Mammary epithelial cell (primary cell): ENCODE measurements around the gene NOTCH2.

Experiments
- EZH2 ChIP-seq: IDR thresholded peaks from 2 replicates; pipeline ENCODE4 v1.6.1; 2012; ENCODE audit warnings: low read length, inconsistent platforms, borderline replicate concordance
- TF ChIP-seq, protein P1 (sequence below), 2 donors: IDR thresholded peaks in 1 of 2; conservative IDR thresholded peaks in 1 of 2; 2 replicates each; pipeline ENCODE4 v1.5.1; 2011 to 2012; ENCODE audit warnings: inconsistent platforms in 2 of 2, low read length in 2 of 2, mild to moderate bottlenecking in 2 of 2, control low read depth in 1 of 2, low read depth in 1 of 2; ENCODE audit not compliant: insufficient read depth in 1 of 2; ENCODE audit errors: extremely low read depth in 1 of 2

DNA sequence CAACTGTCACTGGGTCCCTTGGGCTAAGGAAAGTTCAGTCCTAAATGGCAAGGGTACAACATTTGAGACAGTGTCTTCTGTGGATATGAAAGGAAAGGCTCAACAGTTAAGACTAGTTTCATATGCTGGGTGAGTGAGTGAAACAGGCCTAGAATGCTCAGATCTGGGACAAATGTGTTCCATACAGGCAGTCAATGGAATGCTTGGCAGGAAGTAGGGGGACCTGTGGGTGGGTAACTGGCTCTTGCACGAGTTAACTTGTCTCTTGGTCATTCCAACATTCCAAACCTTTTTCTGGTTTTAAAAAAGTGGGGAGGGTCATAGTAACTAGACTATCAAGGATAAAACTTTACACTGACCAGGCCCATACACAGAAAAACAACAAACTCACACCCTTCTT, 155.4 kb downstream of the NOTCH2 start:
- TF ChIP-seq, protein P1, sequence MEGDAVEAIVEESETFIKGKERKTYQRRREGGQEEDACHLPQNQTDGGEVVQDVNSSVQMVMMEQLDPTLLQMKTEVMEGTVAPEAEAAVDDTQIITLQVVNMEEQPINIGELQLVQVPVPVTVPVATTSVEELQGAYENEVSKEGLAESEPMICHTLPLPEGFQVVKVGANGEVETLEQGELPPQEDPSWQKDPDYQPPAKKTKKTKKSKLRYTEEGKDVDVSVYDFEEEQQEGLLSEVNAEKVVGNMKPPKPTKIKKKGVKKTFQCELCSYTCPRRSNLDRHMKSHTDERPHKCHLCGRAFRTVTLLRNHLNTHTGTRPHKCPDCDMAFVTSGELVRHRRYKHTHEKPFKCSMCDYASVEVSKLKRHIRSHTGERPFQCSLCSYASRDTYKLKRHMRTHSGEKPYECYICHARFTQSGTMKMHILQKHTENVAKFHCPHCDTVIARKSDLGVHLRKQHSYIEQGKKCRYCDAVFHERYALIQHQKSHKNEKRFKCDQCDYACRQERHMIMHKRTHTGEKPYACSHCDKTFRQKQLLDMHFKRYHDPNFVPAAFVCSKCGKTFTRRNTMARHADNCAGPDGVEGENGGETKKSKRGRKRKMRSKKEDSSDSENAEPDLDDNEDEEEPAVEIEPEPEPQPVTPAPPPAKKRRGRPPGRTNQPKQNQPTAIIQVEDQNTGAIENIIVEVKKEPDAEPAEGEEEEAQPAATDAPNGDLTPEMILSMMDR (conservative IDR thresholded peaks at IDR 0.05 in 1 of 2, IDR thresholded peaks at IDR 0.05 in 1 of 2; ENCODE audit: extremely low read depth in 1 of 2, insufficient read depth in 1 of 2, low read depth in 1 of 2, low read length in 2 of 2) = no peak
- TF ChIP-seq EZH2 = no peak
